Activated B cell treated with CpG ODN at 0.5 μM for 24 hours (primary cell): Measurements from ENCODE around the gene SLC26A3. TPM values are rescaled to one million over a fixed set of nuclear protein-coding genes. Genes with fewer than 3 reads are reported as not detected.

ENCODE experiments used
- ATAC-seq: fragments of 200-7000 bp; cut with Tn5 transposase; one replicate; pipeline ENCODE4 v1.10.0; 2021; ENCODE audit warnings: low read depth, mild to moderate bottlenecking, moderate library complexity
- CTCF ChIA-PET: fragments of 350-600 bp; sonication (Branson Sonifier 250); formaldehyde crosslinking; loops from one replicate; lab custom pipeline; 2021; ENCODE audit warnings: antibody characterized with exemption; lab: Charles Lee
- POLR2A ChIA-PET: fragments of 350-600 bp; sonication (Branson Sonifier 250); formaldehyde crosslinking; loops from one replicate; lab custom pipeline; 2021; ENCODE audit warnings: antibody characterized with exemption; lab: Charles Lee
- DNase-seq: peaks from one replicate; pipeline ENCODE4 v3.0.0; 2022
- H3K27ac Mint-ChIP-seq: one replicate; pipeline ENCODE4 v1.8.0; 2020; ENCODE audit warnings: mixed read lengths
- H3K27me3 Mint-ChIP-seq: one replicate; pipeline ENCODE4 v1.8.0; 2021; ENCODE audit warnings: mixed read lengths
- H3K36me3 Mint-ChIP-seq: one replicate; pipeline ENCODE4 v1.8.0; 2021; ENCODE audit warnings: low read depth, mixed read lengths
- H3K4me1 Mint-ChIP-seq: one replicate; pipeline ENCODE4 v1.8.0; 2021; ENCODE audit warnings: mixed read lengths
- H3K4me3 Mint-ChIP-seq: one replicate; pipeline ENCODE4 v1.8.0; 2020; ENCODE audit warnings: mild to moderate bottlenecking, mixed read lengths
- H3K9me3 Mint-ChIP-seq: one replicate; pipeline ENCODE4 v1.8.0; 2020; ENCODE audit warnings: mixed read lengths
- intact Hi-C: fragments of 100-400 bp; cut with micrococcal nuclease; formaldehyde crosslinking; loops from one replicate; pipeline ENCODE4 v1.15.1; 2024
- total RNA-seq: library from RNA; stranded (reverse); gene quantifications from 2 replicates; pipeline ENCODE4 v1.2.3, GENCODE V29; 2022
- TF ChIP-seq, protein P1 (sequence below): fragments of 200-600 bp; IDR thresholded peaks from one replicate; pipeline ENCODE4 v1.8.0; 2022; ENCODE audit warnings: antibody characterized with exemption, mild to moderate bottlenecking

SLC26A3 gene
- total RNA-seq, 1 donor from 2014 or later, result not detected

DNA sequence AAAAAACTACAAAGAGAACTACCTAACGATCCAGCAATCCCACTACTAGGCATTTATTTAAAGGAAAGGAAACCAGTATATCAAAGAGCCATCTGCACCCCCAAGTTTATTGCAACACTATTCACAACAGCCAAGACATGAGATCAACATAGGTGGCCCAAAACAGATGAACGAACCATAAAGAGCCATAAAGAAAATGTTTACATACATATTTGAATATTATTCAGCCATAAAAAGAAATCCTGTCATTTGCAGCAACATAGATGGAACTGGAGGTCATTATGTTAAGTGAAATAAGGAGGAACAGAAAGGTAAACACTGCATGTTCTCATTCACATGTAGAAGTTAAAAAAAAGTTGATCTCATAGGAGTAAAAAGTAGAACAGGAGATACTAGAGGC lies 15.6 kb upstream of the SLC26A3 start:
- POLR2A ChIA-PET, result no interaction called here
- intact Hi-C loops, result no loop called here
- no peak for ATAC-seq

DNA sequence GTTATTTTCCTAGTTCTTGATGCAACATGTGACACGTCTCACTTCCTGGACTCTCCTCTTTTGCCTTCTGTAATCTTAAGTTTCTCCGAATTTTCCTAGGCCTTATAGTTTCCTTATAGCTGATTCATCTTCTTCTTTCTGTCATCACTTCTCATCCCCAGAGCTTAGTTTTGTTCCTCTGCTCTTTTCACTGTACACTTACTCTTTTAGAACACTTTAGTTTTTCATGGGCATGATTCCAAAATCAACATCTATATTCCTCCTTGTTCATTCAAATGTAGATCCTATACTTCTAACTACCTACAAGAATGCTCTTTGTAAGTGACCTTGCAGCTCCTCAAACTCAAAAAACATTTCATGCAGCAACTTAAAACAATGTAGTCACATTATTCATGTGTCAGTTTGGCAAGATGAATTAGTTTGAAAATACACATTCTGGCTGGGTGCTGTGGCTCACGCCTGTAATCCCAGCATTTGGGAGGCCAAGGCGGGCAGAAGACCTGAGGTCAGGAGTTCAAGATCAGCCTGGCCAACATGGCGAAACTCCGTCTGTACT lies 13.1 kb upstream of the SLC26A3 start:
- DNase-seq, result no peak
- H3K4me3 Mint-ChIP-seq, result no peak overlapping the region
- no peaks in the 10 kb centered on the region for H3K36me3 Mint-ChIP-seq
- H3K4me1 Mint-ChIP-seq, result no peaks in the 10 kb centered on the region
- H3K27ac Mint-ChIP-seq, result no peak overlapping the region
- POLR2A ChIA-PET, result no interaction called here
- TF ChIP-seq, protein P1, sequence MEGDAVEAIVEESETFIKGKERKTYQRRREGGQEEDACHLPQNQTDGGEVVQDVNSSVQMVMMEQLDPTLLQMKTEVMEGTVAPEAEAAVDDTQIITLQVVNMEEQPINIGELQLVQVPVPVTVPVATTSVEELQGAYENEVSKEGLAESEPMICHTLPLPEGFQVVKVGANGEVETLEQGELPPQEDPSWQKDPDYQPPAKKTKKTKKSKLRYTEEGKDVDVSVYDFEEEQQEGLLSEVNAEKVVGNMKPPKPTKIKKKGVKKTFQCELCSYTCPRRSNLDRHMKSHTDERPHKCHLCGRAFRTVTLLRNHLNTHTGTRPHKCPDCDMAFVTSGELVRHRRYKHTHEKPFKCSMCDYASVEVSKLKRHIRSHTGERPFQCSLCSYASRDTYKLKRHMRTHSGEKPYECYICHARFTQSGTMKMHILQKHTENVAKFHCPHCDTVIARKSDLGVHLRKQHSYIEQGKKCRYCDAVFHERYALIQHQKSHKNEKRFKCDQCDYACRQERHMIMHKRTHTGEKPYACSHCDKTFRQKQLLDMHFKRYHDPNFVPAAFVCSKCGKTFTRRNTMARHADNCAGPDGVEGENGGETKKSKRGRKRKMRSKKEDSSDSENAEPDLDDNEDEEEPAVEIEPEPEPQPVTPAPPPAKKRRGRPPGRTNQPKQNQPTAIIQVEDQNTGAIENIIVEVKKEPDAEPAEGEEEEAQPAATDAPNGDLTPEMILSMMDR, result no peak
- ATAC-seq, result no peak
- H3K27me3 Mint-ChIP-seq, result no peaks in the 10 kb centered on the region
- CTCF ChIA-PET, result no interaction called here
- intact Hi-C loops, result no loop called here
- no peaks in the 10 kb centered on the region for H3K9me3 Mint-ChIP-seq

More for the DNA sequence above, 15.6 kb upstream of the SLC26A3 start:
- Mint-ChIP-seq H3K36me3 (no peaks in the 10 kb centered on the region), H3K4me1 (no peaks in the 10 kb centered on the region), H3K9me3 (no peaks in the 10 kb centered on the region), H3K27me3 (no peaks in the 10 kb centered on the region), H3K4me3 (no peak overlapping the region), H3K27ac (no peak overlapping the region)
- DNase-seq, result no peak
- TF ChIP-seq, protein P1, result no peak
- CTCF ChIA-PET, result no interaction called here

DNA sequence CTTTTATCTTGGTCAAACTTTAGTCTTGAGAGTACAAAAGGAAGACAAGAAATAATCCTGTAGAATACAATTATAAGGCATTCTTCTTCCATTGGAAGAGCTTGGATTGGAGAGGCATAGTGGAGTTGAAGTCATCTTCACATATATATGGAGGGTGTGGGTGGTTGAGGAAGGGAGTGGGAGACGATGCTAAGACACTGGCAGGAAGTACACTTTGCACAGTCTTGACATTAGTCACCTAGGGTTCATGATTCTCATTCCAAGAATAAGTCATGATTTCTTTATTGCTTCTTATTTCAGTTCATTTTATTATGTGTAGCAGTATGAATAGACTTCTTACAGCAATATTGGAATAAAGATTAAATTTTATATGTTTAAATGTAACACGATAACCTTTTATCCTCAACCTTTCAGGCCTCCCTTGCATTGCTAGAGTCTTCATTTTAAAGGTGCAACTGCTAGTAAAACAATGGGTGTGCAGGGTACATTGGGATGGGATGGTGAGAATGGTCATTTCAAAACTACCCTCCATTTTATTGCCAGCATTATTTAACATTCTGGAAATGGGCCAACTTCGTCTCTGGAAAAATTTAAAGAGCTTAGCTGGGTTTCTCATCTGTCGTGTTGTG lies 12.3 kb upstream of the SLC26A3 start:
- H3K36me3 Mint-ChIP-seq, result no peaks in the 10 kb centered on the region
- DNase-seq (no peak), ATAC-seq (no peak)
- intact Hi-C loops, result no loop called here
- H3K9me3 Mint-ChIP-seq, result no peaks in the 10 kb centered on the region
- POLR2A ChIA-PET, result no interaction called here
- no peaks in the 10 kb centered on the region for H3K27me3 Mint-ChIP-seq
- no peaks in the 10 kb centered on the region for H3K4me1 Mint-ChIP-seq
- TF ChIP-seq, protein P1, result no peak
- H3K27ac Mint-ChIP-seq, result no peak overlapping the region
- CTCF ChIA-PET, result no interaction called here
- no peak overlapping the region for H3K4me3 Mint-ChIP-seq

DNA sequence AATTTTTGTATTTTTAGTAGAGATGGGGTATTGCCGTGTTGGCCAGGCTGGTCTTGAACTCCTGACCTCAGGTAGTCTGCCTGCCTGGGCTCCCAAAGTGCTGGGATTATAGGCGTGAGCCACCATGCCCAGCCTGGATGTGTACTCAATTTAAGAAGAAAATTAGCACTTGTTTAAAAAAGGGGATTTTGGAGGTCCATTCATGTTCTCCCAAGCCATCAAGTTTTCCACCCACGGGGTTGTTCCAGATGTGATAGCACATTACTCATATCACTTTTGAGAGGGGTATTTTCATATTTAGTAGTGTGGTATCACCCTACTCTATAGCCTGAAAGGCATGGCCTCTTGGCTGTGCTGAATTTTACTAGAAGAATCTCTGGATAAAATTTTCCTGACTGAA lies 10.5 kb upstream of the SLC26A3 start:
- POLR2A ChIA-PET, result no interaction called here
- CTCF ChIA-PET, result no interaction called here
- no peaks in the 10 kb centered on the region for H3K4me1 Mint-ChIP-seq
- H3K4me3 Mint-ChIP-seq, result no peak overlapping the region
- DNase-seq (no peak), ATAC-seq (no peak)
- TF ChIP-seq, protein P1, result no peak
- no peaks in the 10 kb centered on the region for H3K27me3 Mint-ChIP-seq
- no peaks in the 10 kb centered on the region for H3K36me3 Mint-ChIP-seq
- H3K27ac Mint-ChIP-seq, result no peak overlapping the region
- intact Hi-C loops, result no loop called here
- no peaks in the 10 kb centered on the region for H3K9me3 Mint-ChIP-seq

DNA sequence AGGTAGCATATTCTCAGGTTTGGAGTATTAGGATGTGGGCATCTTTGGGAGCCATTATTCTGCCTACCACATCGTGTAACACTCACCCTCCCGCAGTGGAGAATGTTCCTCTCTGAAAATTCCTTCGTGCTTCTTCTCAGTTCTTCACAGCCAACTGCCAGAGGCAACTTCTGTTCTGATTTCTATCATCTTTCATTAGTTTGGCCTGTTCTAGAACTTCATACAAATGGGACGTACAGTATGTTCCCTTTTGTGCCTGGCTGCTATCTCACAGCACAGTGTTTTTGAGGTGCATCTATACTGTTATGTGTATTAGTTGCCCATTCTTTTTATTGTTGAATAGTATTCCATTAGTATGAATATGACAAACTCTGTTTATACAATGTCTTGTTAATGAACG lies 8.9 kb upstream of the SLC26A3 start:
- Mint-ChIP-seq H3K27me3 (no peaks in the 10 kb centered on the region), H3K9me3 (no peaks in the 10 kb centered on the region), H3K4me1 (no peaks in the 10 kb centered on the region), H3K36me3 (no peaks in the 10 kb centered on the region), H3K27ac (no peak overlapping the region), H3K4me3 (no peak overlapping the region)
- TF ChIP-seq, protein P1, result no peak
- ATAC-seq (no peak), DNase-seq (no peak)
- ChIA-PET POLR2A (interaction anchor here (0.6 kb wide), 1 partner anchor 67 kb away, joined by 3 read pairs; no protein-coding TSS in a partner anchor), CTCF (no interaction called here)
- intact Hi-C loops, result no loop called here
